ENCODE results near the gene LONP1. TPM values are rescaled to one million over a fixed set of nuclear protein-coding genes. Genes with fewer than 3 reads are reported as not detected.

LONP1 gene
- total and polyA plus RNA-seq, 12 donors: 177 to 523 (median 373) TPM

DNA sequence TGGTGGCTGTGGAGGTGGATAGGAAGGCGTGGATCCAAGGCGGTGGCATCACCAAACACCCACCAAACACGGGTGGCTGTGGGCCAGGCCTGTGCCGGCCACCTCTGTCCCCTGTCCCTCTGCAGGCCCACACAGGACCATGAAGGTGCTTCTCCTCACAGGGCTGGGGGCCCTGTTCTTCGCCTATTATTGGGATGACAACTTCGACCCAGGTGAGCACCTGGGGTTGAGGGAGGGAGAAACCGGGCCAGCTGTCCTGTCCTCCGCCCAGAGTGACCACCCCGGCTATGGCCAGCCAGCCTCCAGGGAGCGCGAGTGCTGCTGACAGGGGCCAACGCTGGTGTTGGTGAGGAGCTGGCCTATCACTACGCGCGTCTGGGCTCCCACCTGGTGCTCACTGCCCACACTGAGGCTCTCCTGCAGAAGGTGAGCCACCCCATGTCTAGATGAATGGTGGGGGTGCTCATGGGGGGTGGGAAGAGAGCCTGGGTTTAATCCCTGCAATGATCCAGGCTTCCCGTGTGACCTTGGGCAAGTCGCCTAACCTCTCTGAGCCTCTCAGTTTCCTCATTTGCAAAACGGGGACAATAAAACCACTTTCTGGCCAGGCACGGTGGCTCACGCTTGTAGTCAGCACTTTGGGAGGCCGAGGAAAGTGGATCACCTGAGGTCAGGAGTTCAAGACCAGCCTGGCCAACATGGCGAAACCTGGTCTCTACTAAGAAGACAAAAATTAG lies 35.1 kb downstream of the LONP1 start:
- Histone ChIP-seq H3K36me3 (replicated peaks in 1 of 2) (no peaks in the 10 kb centered on the region), H3K4me1 (replicated peaks in 1 of 2) (peaks cover 8 to 16% of the 10 kb centered on the region in 2 donors), H3K27ac (no peak overlapping the region), H3K27me3 (no peaks in the 10 kb centered on the region), H3K9me3 (replicated peaks in 1 of 3) (no peaks in the 10 kb centered on the region), H3K4me3 (no peak overlapping the region)
- peak in 2 of 7 donors; percentile 25 to 42 for DNase-seq
- intact Hi-C loops (cut with DNase I): no loop called here
- no peak for TF ChIP-seq POLR2A (IDR thresholded peaks at IDR 0.05)
- TF ChIP-seq, protein P1, sequence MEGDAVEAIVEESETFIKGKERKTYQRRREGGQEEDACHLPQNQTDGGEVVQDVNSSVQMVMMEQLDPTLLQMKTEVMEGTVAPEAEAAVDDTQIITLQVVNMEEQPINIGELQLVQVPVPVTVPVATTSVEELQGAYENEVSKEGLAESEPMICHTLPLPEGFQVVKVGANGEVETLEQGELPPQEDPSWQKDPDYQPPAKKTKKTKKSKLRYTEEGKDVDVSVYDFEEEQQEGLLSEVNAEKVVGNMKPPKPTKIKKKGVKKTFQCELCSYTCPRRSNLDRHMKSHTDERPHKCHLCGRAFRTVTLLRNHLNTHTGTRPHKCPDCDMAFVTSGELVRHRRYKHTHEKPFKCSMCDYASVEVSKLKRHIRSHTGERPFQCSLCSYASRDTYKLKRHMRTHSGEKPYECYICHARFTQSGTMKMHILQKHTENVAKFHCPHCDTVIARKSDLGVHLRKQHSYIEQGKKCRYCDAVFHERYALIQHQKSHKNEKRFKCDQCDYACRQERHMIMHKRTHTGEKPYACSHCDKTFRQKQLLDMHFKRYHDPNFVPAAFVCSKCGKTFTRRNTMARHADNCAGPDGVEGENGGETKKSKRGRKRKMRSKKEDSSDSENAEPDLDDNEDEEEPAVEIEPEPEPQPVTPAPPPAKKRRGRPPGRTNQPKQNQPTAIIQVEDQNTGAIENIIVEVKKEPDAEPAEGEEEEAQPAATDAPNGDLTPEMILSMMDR (IDR thresholded peaks at IDR 0.05): no peak
- WGBS, 4 donors: 82 to 90% (median 85%) methylated on average over 12 to 22 of the region's 22 CpGs

DNA sequence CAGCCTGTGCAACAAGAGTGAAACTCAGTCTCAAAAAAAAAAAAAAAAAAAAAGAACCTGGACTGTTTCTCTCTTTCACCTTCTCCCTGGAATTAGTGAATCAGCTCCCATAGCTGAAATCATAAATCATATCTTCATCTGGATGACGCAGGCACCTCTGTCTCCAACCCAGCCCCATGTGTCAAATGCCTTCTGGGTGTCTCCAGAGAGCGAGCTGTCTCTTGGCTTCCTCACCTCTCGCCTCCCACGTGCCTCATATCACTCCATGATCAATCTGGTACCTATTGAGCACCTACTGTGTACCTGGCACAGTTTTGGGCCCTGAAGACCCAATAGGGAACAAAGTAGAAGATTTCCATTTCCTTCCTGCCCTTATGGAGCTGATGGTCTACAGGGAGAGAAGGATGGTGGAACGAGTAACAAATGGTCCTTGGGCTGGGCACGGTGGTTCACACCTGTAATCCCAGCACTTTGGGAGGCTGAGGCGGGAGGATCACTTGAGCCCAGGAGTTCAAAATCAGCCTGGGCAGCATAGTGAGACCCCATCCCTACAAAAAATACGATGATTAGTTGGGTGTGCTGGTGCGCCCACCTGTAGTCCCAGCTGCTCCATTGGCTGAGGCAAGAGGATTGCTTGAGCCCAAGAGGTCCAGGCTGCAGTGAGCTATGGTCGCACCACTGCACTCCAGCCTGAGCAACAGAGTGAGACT lies 36.6 kb downstream of the LONP1 start:
- TF ChIP-seq, protein P1 (IDR thresholded peaks at IDR 0.05): no peak
- no peak for TF ChIP-seq POLR2A (IDR thresholded peaks at IDR 0.05)
- H3K4me1 ChIP-seq (replicated peaks in 1 of 2): peaks cover 16 to 24% of the 10 kb centered on the region in 2 donors
- no peaks in the 10 kb centered on the region for H3K27me3 ChIP-seq
- intact Hi-C loops (cut with DNase I): no loop called here
- H3K27ac ChIP-seq: peak overlapping the region in 2 of 5 donors; percentile 8 to 59
- H3K36me3 ChIP-seq (replicated peaks in 1 of 2): no peaks in the 10 kb centered on the region
- H3K9me3 ChIP-seq (replicated peaks in 1 of 3): no peaks in the 10 kb centered on the region
- no peak overlapping the region for H3K4me3 ChIP-seq
- WGBS, 4 donors: 84 to 89% (median 85%) methylated on average over 10 of the region's 10 CpGs
- DNase-seq: peak in 4 of 7 donors; percentile 33 to 71 (median 57)

DNA sequence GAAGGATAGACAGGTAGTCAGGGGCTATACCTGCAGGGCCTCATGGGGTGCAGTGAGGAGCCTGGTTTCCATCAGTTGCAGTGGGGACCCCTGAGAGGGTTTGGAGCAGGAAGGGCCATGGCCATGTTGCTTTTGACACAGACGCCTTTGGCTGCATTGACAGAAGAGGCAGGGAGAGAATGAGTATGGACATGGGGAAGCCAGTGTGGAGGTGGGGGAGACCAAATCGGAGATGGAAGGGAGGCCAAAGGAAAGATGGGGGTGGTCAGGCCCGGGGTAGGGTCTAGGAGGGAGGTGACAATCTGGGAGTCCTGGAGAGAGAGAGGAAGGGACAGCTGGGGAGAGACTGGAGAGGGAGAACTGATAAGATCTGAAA lies 37.9 kb downstream of the LONP1 start:
- Histone ChIP-seq H3K27ac (no peak overlapping the region), H3K9me3 (replicated peaks in 1 of 3) (no peaks in the 10 kb centered on the region), H3K27me3 (no peaks in the 10 kb centered on the region), H3K4me1 (replicated peaks in 1 of 2) (peaks cover 13 to 19% of the 10 kb centered on the region in 2 donors), H3K4me3 (no peak overlapping the region), H3K36me3 (replicated peaks in 1 of 2) (no peaks in the 10 kb centered on the region)
- peak in 2 of 7 donors; percentile 19 to 21 for DNase-seq
- TF ChIP-seq, protein P1 (IDR thresholded peaks at IDR 0.05): no peak
- no peak for TF ChIP-seq POLR2A (IDR thresholded peaks at IDR 0.05)
- WGBS, 4 donors: 91 to 97% (median 94%) methylated on average over 3 of the region's 3 CpGs
- intact Hi-C loops (cut with DNase I): no loop called here

DNA sequence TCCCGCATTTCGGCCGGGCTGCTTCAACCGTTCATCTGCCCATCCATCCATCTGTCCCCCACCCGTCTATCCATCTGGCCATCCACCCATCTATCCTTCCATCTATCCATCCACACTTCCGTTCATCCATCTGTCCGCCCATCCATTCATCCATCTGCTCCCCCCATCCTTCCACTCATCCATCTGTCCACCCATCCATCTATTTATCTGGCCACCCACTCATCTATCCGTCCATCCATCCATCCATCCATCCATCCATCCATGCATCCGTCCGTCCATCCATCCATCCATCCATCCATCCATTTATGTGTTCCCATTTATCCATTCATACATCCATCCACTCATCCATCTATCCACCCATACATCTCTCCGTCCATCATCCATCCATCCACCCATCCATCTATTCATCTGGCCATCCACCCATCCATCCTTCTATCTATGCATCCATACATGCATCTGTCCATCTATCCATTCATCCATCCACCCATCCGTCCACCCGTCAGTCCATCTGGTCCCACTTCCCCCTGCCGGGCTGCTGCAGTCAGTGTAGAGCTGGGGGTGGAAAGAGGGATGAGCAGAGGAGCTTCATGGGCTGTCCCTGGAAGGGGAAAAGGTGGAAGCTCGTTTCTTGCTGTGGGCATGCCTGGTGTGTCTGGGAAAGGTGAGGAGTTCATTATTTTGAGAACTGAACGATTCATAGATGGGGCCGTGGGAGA lies 38.4 kb downstream of the LONP1 start:
- Histone ChIP-seq H3K4me3 (peak overlapping the region in 1 of 4 donors; percentile 73), H3K36me3 (replicated peaks in 1 of 2) (no peaks in the 10 kb centered on the region), H3K4me1 (replicated peaks in 1 of 2) (peaks cover 13 to 18% of the 10 kb centered on the region in 2 donors), H3K27me3 (no peaks in the 10 kb centered on the region), H3K27ac (peak overlapping the region in 1 of 5 donors; percentile 89), H3K9me3 (replicated peaks in 1 of 3) (no peaks in the 10 kb centered on the region)
- peak in 3 of 7 donors; percentile 22 to 40 (median 38) for DNase-seq
- WGBS, 4 donors: 61 to 63% (median 62%) methylated on average over 17 of the region's 17 CpGs
- intact Hi-C loops (cut with DNase I): no loop called here
- TF ChIP-seq, protein P1 (IDR thresholded peaks at IDR 0.05): no peak
- no peak for TF ChIP-seq POLR2A (IDR thresholded peaks at IDR 0.05)
